ENCODE results near the gene DHRS13. TPM values are rescaled to one million over a fixed set of nuclear protein-coding genes. Genes with fewer than 3 reads are reported as not detected.

Gene DHRS13
- polyA plus RNA-seq, 1 donor from 2014 or later, result 91.1 TPM

DNA sequence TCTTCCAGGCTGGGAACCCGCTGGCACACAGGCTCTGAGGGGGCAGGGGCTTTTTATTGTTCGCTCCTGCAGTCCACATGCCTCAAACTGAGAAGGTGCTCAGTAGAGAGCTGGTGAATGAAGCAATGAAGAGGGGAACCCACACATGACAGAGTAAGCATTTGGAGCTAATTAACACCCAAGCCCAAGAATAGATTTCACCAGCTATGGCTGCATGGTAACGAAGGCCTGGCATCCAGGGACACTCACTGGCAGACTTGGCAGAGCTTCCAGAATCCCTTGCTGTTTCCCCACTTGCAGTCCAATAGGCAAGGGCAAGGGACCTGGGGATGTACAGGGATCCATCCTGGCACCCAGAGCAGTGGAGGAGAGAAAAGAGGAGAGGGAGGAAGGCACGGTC is 17.5 kb downstream of the DHRS13 start:
- Histone ChIP-seq H3K4me3 (ENCODE audit: low read length) (no peak overlapping the region), H2AFZ (ENCODE audit: low read depth, low read length) (no peak overlapping the region), H3K27ac (ENCODE audit: low read length) (no peak overlapping the region), H3K9ac (ENCODE audit: low read length) (no peak overlapping the region), H3K27me3 (ENCODE audit: insufficient read depth, low read depth, low read length) (no peaks in the 10 kb centered on the region), H3K9me2 (ENCODE audit: insufficient read depth, low read length) (no peaks in the 10 kb centered on the region), H3K4me2 (ENCODE audit: low read length) (no peak overlapping the region), H3K36me3 (ENCODE audit: insufficient read depth, low read length) (no peaks in the 10 kb centered on the region), H4K20me1 (ENCODE audit: insufficient read depth) (no peaks in the 10 kb centered on the region), H3K79me2 (replicated peaks; ENCODE audit: insufficient read depth, low read length) (no peaks in the 10 kb centered on the region), H3F3A (ENCODE audit: insufficient read depth, low read length, poor library complexity, severe bottlenecking) (no peaks in the 10 kb centered on the region), H3K9me3 (ENCODE audit: low read length) (no peaks in the 10 kb centered on the region)
- TF ChIP-seq POLR2AphosphoS5 (IDR thresholded peaks at IDR 0.05), result no peak
- TF ChIP-seq MXI1 (conservative IDR thresholded peaks at IDR 0.05; ENCODE audit: poor library complexity, severe bottlenecking), result no peak
- TF ChIP-seq, protein P1, sequence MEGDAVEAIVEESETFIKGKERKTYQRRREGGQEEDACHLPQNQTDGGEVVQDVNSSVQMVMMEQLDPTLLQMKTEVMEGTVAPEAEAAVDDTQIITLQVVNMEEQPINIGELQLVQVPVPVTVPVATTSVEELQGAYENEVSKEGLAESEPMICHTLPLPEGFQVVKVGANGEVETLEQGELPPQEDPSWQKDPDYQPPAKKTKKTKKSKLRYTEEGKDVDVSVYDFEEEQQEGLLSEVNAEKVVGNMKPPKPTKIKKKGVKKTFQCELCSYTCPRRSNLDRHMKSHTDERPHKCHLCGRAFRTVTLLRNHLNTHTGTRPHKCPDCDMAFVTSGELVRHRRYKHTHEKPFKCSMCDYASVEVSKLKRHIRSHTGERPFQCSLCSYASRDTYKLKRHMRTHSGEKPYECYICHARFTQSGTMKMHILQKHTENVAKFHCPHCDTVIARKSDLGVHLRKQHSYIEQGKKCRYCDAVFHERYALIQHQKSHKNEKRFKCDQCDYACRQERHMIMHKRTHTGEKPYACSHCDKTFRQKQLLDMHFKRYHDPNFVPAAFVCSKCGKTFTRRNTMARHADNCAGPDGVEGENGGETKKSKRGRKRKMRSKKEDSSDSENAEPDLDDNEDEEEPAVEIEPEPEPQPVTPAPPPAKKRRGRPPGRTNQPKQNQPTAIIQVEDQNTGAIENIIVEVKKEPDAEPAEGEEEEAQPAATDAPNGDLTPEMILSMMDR (IDR thresholded peaks at IDR 0.05; ENCODE audit: poor library complexity, severe bottlenecking), result no peak
- TF ChIP-seq SMC3 (conservative IDR thresholded peaks at IDR 0.05; ENCODE audit: poor library complexity), result no peak

DNA sequence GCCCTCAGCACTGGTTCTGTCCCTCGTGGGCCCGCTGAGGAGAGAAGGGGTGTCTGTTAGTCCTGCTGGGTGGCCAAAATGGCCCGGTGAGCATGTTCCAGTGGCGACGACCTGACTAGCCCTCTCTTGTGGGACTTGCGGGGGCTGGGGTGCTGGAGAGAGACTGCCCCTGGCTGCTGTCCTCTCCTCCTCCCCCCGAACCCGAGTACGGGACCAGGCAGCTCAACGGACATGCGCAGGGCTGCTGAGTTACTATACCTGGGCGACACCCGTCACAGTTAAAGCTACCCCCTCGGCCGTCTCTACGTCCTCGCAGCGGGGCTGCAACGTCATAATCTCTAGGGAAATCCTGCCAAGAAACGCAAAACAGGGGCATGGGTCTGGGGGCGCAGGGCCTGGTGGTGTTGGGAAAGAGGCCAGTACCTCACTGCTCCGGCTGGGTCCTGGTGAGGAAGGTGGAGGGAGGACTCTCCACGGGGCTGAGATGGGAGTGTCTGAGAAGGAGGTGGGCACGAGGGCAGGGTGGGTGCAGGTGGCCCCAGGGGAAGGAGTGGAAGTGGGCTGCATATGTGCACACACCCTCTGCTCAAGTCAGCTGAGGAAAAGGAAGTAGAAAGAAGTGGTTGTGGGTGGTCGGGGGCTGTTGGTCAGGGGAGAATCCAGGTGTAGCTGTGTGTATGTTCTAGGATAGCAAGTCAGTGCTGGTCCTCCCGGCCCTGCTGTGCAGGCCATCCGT is 18.7 kb downstream of the DHRS13 start:
- H3K4me3 ChIP-seq (ENCODE audit: low read length), result no peak overlapping the region
- no peaks in the 10 kb centered on the region for H3K9me3 ChIP-seq (ENCODE audit: low read length)
- no peaks in the 10 kb centered on the region for H3K79me2 ChIP-seq (replicated peaks; ENCODE audit: insufficient read depth, low read length)
- TF ChIP-seq, protein P1 (IDR thresholded peaks at IDR 0.05; ENCODE audit: poor library complexity, severe bottlenecking), result no peak
- TF ChIP-seq EZH2 (IDR thresholded peaks at IDR 0.05; ENCODE audit: borderline replicate concordance, insufficient read depth, low read length, poor library complexity, severe bottlenecking), result no peak
- TF ChIP-seq RAD21 (conservative IDR thresholded peaks at IDR 0.05), result no peak
- TF ChIP-seq POLR2AphosphoS5 (IDR thresholded peaks at IDR 0.05), result no peak
- no peak for TF ChIP-seq MXI1 (conservative IDR thresholded peaks at IDR 0.05; ENCODE audit: poor library complexity, severe bottlenecking)
- TF ChIP-seq, protein P2, sequence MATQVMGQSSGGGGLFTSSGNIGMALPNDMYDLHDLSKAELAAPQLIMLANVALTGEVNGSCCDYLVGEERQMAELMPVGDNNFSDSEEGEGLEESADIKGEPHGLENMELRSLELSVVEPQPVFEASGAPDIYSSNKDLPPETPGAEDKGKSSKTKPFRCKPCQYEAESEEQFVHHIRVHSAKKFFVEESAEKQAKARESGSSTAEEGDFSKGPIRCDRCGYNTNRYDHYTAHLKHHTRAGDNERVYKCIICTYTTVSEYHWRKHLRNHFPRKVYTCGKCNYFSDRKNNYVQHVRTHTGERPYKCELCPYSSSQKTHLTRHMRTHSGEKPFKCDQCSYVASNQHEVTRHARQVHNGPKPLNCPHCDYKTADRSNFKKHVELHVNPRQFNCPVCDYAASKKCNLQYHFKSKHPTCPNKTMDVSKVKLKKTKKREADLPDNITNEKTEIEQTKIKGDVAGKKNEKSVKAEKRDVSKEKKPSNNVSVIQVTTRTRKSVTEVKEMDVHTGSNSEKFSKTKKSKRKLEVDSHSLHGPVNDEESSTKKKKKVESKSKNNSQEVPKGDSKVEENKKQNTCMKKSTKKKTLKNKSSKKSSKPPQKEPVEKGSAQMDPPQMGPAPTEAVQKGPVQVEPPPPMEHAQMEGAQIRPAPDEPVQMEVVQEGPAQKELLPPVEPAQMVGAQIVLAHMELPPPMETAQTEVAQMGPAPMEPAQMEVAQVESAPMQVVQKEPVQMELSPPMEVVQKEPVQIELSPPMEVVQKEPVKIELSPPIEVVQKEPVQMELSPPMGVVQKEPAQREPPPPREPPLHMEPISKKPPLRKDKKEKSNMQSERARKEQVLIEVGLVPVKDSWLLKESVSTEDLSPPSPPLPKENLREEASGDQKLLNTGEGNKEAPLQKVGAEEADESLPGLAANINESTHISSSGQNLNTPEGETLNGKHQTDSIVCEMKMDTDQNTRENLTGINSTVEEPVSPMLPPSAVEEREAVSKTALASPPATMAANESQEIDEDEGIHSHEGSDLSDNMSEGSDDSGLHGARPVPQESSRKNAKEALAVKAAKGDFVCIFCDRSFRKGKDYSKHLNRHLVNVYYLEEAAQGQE (IDR thresholded peaks at IDR 0.05; ENCODE audit: borderline replicate concordance), result no peak
- TF ChIP-seq TAF1 (IDR thresholded peaks at IDR 0.05; ENCODE audit: low read depth), result no peak
- no peak for TF ChIP-seq SMC3 (conservative IDR thresholded peaks at IDR 0.05; ENCODE audit: poor library complexity)
- TF ChIP-seq EP300 (conservative IDR thresholded peaks at IDR 0.05; ENCODE audit: poor library complexity, severe bottlenecking), result no peak
- no peaks in the 10 kb centered on the region for H3K9me2 ChIP-seq (ENCODE audit: insufficient read depth, low read length)
- H3K27ac ChIP-seq (ENCODE audit: low read length), result no peak overlapping the region
- H3K4me2 ChIP-seq (ENCODE audit: low read length), result no peak overlapping the region
- no peak overlapping the region for H2AFZ ChIP-seq (ENCODE audit: low read depth, low read length)
- no peaks in the 10 kb centered on the region for H3K36me3 ChIP-seq (ENCODE audit: insufficient read depth, low read length)
- no peaks in the 10 kb centered on the region for H4K20me1 ChIP-seq (ENCODE audit: insufficient read depth)
- no peaks in the 10 kb centered on the region for H3F3A ChIP-seq (ENCODE audit: insufficient read depth, low read length, poor library complexity, severe bottlenecking)
- H3K27me3 ChIP-seq (ENCODE audit: insufficient read depth, low read depth, low read length), result no peaks in the 10 kb centered on the region
- H3K9ac ChIP-seq (ENCODE audit: low read length), result no peak overlapping the region
